Caco-2 (cell line): ENCODE data around the gene OTULINL. TPM values are rescaled to one million over a fixed set of nuclear protein-coding genes. Genes with fewer than 3 reads are reported as not detected.

Source experiments
- BruUV-seq: library from RNA; stranded (reverse); fragments of 400-500 nt; replicated peaks from 2 replicates; lab custom pipeline; 2021; lab: Mats Ljungman, UMichigan
- CTCF ChIA-PET: fragments of 300-600 bp; sonication (Branson Sonifier 250); formaldehyde crosslinking; loops from one replicate; lab custom pipeline; 2022; ENCODE audit warnings: antibody characterized with exemption; lab: Charles Lee
- POLR2A ChIA-PET: fragments of 300-600 bp; sonication (Branson Sonifier 250); formaldehyde crosslinking; loops from one replicate; lab custom pipeline; 2022; ENCODE audit warnings: antibody characterized with exemption; lab: Charles Lee
- DNase-seq, 2 experiments: peaks; one replicate each; pipeline versions ENCODE4 v3.0.0 to v3.0.0-alpha.2; 2020 to 2022
- H3K27me3 ChIP-seq: replicated peaks from 2 replicates; pipeline ENCODE4 v1.6.0; 2011; ENCODE audit warnings: low read length; ENCODE audit not compliant: control insufficient read depth, insufficient read depth
- H3K36me3 ChIP-seq: 2 replicates; pipeline ENCODE4 v1.5.1; 2011; ENCODE audit warnings: low read length; ENCODE audit not compliant: control insufficient read depth, insufficient read depth
- H3K4me1 ChIP-seq: fragments of 250-450 bp; sonication (Bioruptor Pico); 2 replicates; pipeline ENCODE4 v1.5.1; 2020; ENCODE audit warnings: mild to moderate bottlenecking
- H3K4me3 ChIP-seq: 2 replicates; pipeline ENCODE4 v1.5.1; 2011; ENCODE audit warnings: low read depth, mild to moderate bottlenecking, control low read depth, low read length
- H3K9me3 ChIP-seq: fragments of 250-450 bp; sonication (Bioruptor Pico); 2 replicates; pipeline ENCODE4 v1.5.1; 2020; ENCODE audit warnings: mild to moderate bottlenecking, moderate library complexity
- H3K27ac Mint-ChIP-seq: one replicate; pipeline ENCODE4 v1.8.0; 2022; ENCODE audit warnings: mixed read lengths; ENCODE audit not compliant: unreplicated experiment
- H3K27me3 Mint-ChIP-seq: one replicate; pipeline ENCODE4 v1.8.0; 2022; ENCODE audit warnings: mixed read lengths; ENCODE audit not compliant: insufficient read depth, unreplicated experiment
- H3K36me3 Mint-ChIP-seq: one replicate; pipeline ENCODE4 v1.8.0; 2022; ENCODE audit warnings: mild to moderate bottlenecking, mixed read lengths; ENCODE audit not compliant: insufficient read depth, unreplicated experiment
- H3K4me1 Mint-ChIP-seq: one replicate; pipeline ENCODE4 v1.8.0; 2022; ENCODE audit warnings: low read depth, mixed read lengths; ENCODE audit not compliant: unreplicated experiment
- H3K4me3 Mint-ChIP-seq: one replicate; pipeline ENCODE4 v1.8.0; 2022; ENCODE audit warnings: mild to moderate bottlenecking, moderate library complexity, mixed read lengths; ENCODE audit not compliant: unreplicated experiment
- H3K9me3 Mint-ChIP-seq: one replicate; pipeline ENCODE4 v1.8.0; 2022; ENCODE audit warnings: mixed read lengths; ENCODE audit not compliant: unreplicated experiment
- intact Hi-C: fragments of 100-400 bp; cut with micrococcal nuclease; formaldehyde crosslinking; loops from one replicate; pipeline ENCODE4 v1.10.0; 2022; ENCODE audit not compliant: unreplicated experiment
- total RNA-seq: library from RNA; stranded (reverse); gene quantifications from 2 replicates; pipeline ENCODE4 v1.2.3, GENCODE V29; 2022
- TF ChIP-seq, protein P1 (sequence below), 2 experiments: fragments of 200-600 bp in 1 of 2; IDR thresholded peaks; 1 replicate in 1 of 2; 2 replicates in 1 of 2; pipeline versions ENCODE4 v1.5.1 to v1.8.0; 2011 to 2022; ENCODE audit warnings: antibody characterized with exemption in 1 of 2, control low read depth in 1 of 2, inconsistent platforms in 1 of 2, low read depth in 1 of 2, low read length in 1 of 2, mild to moderate bottlenecking in 1 of 2, moderate library complexity in 1 of 2; ENCODE audit not compliant: insufficient read depth in 1 of 2, severe bottlenecking in 1 of 2, unreplicated experiment in 1 of 2

OTULINL gene
- total RNA-seq, 1 experiment from 2014 or later: 18.3 TPM

- Mint-ChIP-seq H3K4me1 (no peaks in the 10 kb centered on the region), H3K9me3 (no peaks in the 10 kb centered on the region), H3K36me3 (peaks cover 5% of the 10 kb centered on the region), H3K27me3 (no peaks in the 10 kb centered on the region), H3K4me3 (no peak overlapping the region), H3K27ac (no peak overlapping the region)
- intact Hi-C loops: no loop called here
- no TSS peak for BruUV-seq
- Histone ChIP-seq H3K9me3 (no peaks in the 10 kb centered on the region), H3K4me1 (no peaks in the 10 kb centered on the region), H3K36me3 (no peaks in the 10 kb centered on the region; the same call in 1 of the 2 replicates), H3K4me3 (no peak overlapping the region), H3K27me3 (no peaks in the 10 kb centered on the region)
- TF ChIP-seq, protein P1, sequence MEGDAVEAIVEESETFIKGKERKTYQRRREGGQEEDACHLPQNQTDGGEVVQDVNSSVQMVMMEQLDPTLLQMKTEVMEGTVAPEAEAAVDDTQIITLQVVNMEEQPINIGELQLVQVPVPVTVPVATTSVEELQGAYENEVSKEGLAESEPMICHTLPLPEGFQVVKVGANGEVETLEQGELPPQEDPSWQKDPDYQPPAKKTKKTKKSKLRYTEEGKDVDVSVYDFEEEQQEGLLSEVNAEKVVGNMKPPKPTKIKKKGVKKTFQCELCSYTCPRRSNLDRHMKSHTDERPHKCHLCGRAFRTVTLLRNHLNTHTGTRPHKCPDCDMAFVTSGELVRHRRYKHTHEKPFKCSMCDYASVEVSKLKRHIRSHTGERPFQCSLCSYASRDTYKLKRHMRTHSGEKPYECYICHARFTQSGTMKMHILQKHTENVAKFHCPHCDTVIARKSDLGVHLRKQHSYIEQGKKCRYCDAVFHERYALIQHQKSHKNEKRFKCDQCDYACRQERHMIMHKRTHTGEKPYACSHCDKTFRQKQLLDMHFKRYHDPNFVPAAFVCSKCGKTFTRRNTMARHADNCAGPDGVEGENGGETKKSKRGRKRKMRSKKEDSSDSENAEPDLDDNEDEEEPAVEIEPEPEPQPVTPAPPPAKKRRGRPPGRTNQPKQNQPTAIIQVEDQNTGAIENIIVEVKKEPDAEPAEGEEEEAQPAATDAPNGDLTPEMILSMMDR (IDR thresholded peaks at IDR 0.05; ENCODE audit: insufficient read depth in 1 of 2, low read depth in 1 of 2, low read length in 1 of 2, severe bottlenecking in 1 of 2, unreplicated experiment in 1 of 2): no peak
- CTCF ChIA-PET: no interaction called here
- POLR2A ChIA-PET: no interaction called here
- no peak for DNase-seq
These were observed 33.8 kb downstream of the OTULINL start for GRCh38 chr5:14615365-14615764.

- H3K27me3 Mint-ChIP-seq: no peaks in the 10 kb centered on the region
- no peak overlapping the region for H3K4me3 ChIP-seq
- no peak overlapping the region for H3K27ac Mint-ChIP-seq
- intact Hi-C loops: no loop called here
- no peaks in the 10 kb centered on the region for H3K4me1 Mint-ChIP-seq
- ChIA-PET POLR2A (no interaction called here), CTCF (no interaction called here)
- no peaks in the 10 kb centered on the region for H3K36me3 Mint-ChIP-seq
- H3K27me3 ChIP-seq: no peaks in the 10 kb centered on the region
- DNase-seq: no peak
- no TSS peak for BruUV-seq
- TF ChIP-seq, protein P1 (IDR thresholded peaks at IDR 0.05; ENCODE audit: insufficient read depth in 1 of 2, low read depth in 1 of 2, low read length in 1 of 2, severe bottlenecking in 1 of 2, unreplicated experiment in 1 of 2): no peak
- H3K9me3 Mint-ChIP-seq: peaks cover 13% of the 10 kb centered on the region
- H3K4me3 Mint-ChIP-seq: no peak overlapping the region
- no peaks in the 10 kb centered on the region for H3K4me1 ChIP-seq
- no peaks in the 10 kb centered on the region for H3K9me3 ChIP-seq
- no peaks in the 10 kb centered on the region; the same call in 1 of the 2 replicates for H3K36me3 ChIP-seq
These were observed 35.8 kb downstream of the OTULINL start for GRCh38 chr5:14617441-14617840.

DNA sequence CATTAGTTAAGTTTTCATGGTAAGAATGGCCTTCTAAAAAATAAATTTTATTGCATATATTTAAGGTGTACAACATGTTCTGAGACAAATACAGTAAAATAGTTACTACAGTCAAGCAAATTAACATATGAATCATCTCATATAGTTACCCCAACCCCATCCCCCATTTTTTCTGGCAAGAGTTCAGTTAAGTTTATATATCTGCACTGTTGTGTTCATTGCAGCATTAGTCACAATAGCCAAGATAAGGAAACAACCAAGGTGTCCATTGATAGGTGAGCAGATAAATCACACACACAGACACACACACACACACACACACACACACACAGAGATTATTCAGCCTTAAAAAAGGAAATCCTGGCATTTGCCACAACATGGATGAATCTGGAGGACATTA is 45.7 kb downstream of the OTULINL start:
- Histone ChIP-seq H3K4me3 (no peak overlapping the region), H3K27me3 (no peaks in the 10 kb centered on the region), H3K4me1 (no peaks in the 10 kb centered on the region), H3K9me3 (no peaks in the 10 kb centered on the region), H3K36me3 (no peaks in the 10 kb centered on the region)
- Mint-ChIP-seq H3K27ac (no peak overlapping the region), H3K4me1 (no peaks in the 10 kb centered on the region), H3K9me3 (no peaks in the 10 kb centered on the region), H3K4me3 (no peak overlapping the region), H3K27me3 (no peaks in the 10 kb centered on the region), H3K36me3 (no peaks in the 10 kb centered on the region)
- CTCF ChIA-PET: no interaction called here
- BruUV-seq: no TSS peak
- intact Hi-C loops: no loop called here
- POLR2A ChIA-PET: no interaction called here
- TF ChIP-seq, protein P1 (IDR thresholded peaks at IDR 0.05; ENCODE audit: insufficient read depth in 1 of 2, low read depth in 1 of 2, low read length in 1 of 2, severe bottlenecking in 1 of 2, unreplicated experiment in 1 of 2): no peak
- no peak for DNase-seq
